IPS DF 19.7 (cell line): ENCODE measurements around the gene PFKFB4.
"Not testable (repeated sequence)": the region's sequence is repeated elsewhere in the genome, so short reads cannot be mapped to it uniquely, and the experiment has no call there.

Source experiments
- DNase-seq: peaks from one replicate; pipeline ENCODE4 v3.0.0-alpha.2; 2013; ENCODE audit warnings: low read depth, low spot score

The PFKFB4 gene

GRCh38 chr3:48492461-48493202, 64.0 kb downstream of the PFKFB4 start:
- no peak for DNase-seq

- DNase-seq, result no peak
Measured at GRCh38 chr3:48486952-48487351, 69.7 kb downstream of the PFKFB4 start.

GRCh38 chr3:48482822-48483221, 73.8 kb downstream of the PFKFB4 start:
- DNase-seq, result not testable (repeated sequence)

- not testable (repeated sequence) for DNase-seq
Measured at GRCh38 chr3:48480891-48481290, 75.7 kb downstream of the PFKFB4 start.

- DNase-seq, result no peak
Measured at GRCh38 chr3:48478626-48479555, 77.7 kb downstream of the PFKFB4 start.

- DNase-seq, result no peak
Measured at GRCh38 chr3:48477959-48478520, 78.6 kb downstream of the PFKFB4 start.

GRCh38 chr3:48476426-48477053, 80.1 kb downstream of the PFKFB4 start:
- DNase-seq, result no peak

GRCh38 chr3:48475188-48475587, 81.4 kb downstream of the PFKFB4 start:
- DNase-seq, result no peak

GRCh38 chr3:48474619-48475018, 82.0 kb downstream of the PFKFB4 start:
- DNase-seq, result peak; percentile 100

- not testable (repeated sequence) for DNase-seq
Measured at GRCh38 chr3:48474031-48474430, 82.6 kb downstream of the PFKFB4 start.

- no peak for DNase-seq
Measured at GRCh38 chr3:48473617-48473952, 83.0 kb downstream of the PFKFB4 start.

GRCh38 chr3:48472923-48473616, 83.5 kb downstream of the PFKFB4 start:
- DNase-seq, result peak; percentile 86

- no peak for DNase-seq
Measured at GRCh38 chr3:48472673-48472922, 84.0 kb downstream of the PFKFB4 start.

- no peak for DNase-seq
Measured at GRCh38 chr3:48470286-48470685, 86.3 kb downstream of the PFKFB4 start.

- DNase-seq, result no peak
Measured at GRCh38 chr3:48469046-48469915, 87.3 kb downstream of the PFKFB4 start.

GRCh38 chr3:48468329-48468731, 88.3 kb downstream of the PFKFB4 start:
- no peak for DNase-seq
